Fibroblast of peridontal ligament (primary cell): Measurements from ENCODE around the gene MICAL2.

Experiments used
- DNase-seq: peaks from one replicate; pipeline ENCODE4 v3.0.0-alpha.2; 2010; ENCODE audit errors: extremely low read depth

Gene MICAL2

DNA sequence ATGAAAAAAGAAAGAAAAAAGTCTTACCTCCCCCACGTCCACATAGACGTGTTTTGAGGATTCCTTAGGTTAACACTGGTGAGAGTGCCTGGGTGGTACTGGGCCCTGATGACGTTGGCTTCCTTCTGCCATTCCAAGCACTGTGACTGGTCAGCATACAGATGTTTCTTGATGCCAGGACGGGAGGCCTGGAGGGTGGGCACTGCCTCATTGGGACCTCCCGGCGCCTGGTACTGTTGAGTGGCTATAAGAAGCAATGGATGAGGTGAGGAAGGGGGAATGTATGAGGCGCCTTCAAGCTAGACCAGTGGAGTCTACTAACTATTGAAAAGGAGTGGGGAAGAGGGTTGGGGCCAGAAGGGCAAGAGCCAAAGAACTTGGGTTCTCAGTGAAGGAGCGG, 45.3 kb downstream of the MICAL2 start:
- DNase-seq, result no peak

- DNase-seq, result peak; percentile 71
Measured at GRCh38 chr11:12156301-12157140, 46.1 kb downstream of the MICAL2 start.

- peak; percentile 96 for DNase-seq
Measured at GRCh38 chr11:12157241-12157661, 46.9 kb downstream of the MICAL2 start.

GRCh38 chr11:12158909-12159308, 48.5 kb downstream of the MICAL2 start:
- DNase-seq, result no peak

DNA sequence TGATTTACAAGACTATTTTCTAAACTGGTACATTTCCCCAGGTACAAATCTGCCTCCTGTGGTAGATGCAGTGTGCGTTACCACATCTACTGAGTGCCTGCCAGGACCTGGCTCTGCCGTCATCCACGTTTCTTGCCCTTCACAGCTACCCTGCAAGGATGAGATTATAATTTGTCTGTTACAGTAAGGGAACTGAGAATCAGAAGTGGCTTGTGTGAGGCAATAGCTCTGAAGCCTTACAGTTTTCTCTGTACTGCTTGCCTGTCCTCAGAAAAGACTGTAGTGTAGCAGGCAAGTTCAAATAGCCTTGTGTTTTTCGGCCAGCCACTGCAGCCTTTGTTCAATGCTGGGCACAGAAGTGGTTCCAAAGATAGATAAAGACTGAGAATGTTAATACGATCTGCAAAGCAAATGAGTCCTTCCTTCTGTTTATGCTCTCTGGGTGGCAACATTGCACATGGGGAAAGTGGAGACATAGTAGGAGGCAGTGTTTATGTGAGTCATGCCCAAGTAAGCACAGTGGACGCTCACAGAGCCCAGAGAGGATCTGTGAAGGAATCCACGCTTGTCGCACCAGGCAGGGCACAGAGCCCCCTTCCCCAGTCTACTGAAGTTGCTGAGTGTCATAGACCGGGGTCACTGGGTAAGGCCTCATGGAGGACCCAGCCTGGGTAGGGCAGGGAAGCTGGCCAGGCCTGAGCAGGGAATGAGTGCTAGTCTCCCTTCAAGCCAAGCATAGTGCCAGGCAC, 49.1 kb downstream of the MICAL2 start:
- DNase-seq, result peak; percentile 96

DNA sequence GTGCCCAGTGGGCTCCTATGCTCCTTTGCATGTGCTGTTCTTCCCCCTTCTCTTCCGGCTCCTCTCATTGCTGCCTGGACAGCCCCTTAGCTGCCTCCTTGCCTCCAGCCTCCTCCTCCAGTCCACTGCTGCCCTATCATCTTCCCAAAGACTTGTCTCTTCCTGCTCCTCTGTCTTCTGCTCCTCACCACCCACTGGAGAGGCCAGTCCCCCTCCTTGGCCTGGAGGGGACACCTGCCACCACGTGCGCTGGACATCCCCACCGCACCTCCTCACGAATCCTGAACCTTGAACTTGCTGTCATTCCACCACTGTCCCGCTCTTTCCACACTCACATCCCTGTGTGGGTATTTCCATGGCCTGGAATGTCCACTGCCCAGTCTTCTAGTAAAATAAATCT, 49.8 kb downstream of the MICAL2 start:
- no peak for DNase-seq

DNA sequence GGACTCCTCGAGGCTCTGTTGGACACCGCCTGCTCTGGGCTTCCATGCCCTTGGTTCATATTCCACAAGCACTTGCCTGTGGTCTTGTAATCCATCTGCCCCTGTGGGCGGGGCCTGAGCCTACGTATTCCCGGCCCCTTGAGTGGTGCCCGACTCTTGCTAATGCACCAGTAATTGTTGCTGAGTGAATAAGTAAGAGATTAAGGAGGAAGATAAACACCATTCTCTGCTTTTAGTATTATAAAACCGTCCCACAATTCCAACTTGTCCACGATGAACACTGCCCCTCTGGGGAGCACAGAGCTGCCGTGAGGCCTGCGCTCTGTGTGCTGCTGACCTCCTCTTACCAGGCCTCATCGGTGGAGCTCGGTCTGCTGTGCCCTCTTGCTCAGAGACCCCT, 50.3 kb downstream of the MICAL2 start:
- peak; percentile 60 for DNase-seq

GRCh38 chr11:12161137-12161536, 50.7 kb downstream of the MICAL2 start:
- DNase-seq, result no peak

- DNase-seq, result no peak
Measured at GRCh38 chr11:12161603-12162350, 51.4 kb downstream of the MICAL2 start.

- no peak for DNase-seq
Measured at GRCh38 chr11:12162652-12163051, 52.3 kb downstream of the MICAL2 start.

DNA sequence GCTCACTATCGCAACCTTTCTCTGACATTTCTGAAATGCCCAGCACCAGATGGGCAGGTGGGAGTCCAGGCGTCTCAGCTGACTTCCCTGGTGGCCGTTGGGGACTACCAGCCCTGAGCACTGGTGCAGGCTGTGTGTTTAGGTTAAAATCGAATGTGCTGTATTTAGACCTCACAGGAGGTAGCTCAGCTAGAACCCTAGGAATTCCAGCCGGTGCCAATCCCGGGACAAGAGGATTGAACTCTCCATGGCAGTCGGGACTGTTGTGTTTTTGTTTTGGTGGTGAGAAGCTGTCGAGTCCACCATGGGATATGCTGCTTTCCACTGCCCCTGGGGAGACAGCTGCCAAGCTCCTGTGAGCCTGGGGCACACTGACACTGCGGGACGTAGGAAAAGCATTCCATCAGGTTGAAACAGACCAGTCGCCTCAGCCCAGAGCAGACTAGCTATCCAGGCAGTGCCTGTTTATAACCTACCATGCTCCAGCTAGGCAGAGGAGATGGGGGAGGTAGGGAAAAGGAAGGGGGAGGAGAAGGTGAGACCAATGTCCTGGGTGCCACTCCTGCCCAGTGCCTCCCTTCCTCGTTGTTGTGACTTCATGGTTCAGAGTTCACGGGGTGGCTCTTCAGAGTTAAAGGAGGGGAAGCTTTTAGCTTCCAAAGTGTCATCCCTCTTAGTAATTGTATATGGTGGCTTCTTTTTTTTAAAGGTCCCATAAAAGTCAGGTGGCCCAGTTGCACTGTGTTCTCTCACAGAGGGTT, 53.0 kb downstream of the MICAL2 start:
- peak; percentile 69 for DNase-seq

GRCh38 chr11:12164061-12165014, 53.9 kb downstream of the MICAL2 start:
- peak; percentile 64 for DNase-seq

DNA sequence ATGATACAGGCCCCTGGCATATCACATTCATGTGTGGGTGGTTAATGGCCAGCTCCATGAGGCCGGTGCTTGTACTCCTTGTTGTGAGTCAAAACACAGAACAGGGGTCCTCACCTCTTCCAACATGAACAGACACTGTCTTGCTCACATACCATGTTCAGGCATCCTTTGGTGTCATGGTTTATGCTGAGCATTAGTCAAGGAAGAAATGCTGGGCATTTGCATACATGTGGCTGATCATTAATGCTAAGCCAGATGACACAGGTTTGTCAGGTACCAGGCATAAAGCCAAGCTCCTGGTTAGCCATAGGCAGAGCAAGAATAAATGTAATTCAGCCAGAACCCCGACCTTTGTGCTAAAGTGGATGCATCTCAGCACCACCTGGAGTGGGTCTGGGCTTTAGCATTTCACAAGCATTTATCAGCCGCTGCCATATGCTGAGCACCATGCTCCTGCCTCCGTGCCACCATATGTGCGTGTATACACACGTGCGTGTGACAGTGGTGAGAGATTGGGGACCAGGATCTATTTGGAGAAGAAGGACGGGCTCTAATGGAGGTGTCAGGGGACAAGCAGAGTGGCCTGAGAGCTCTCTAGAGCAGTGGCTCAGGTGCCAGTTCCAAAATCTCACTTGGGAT, 55.0 kb downstream of the MICAL2 start:
- no peak for DNase-seq

GRCh38 chr11:12166299-12167060, 56.1 kb downstream of the MICAL2 start:
- DNase-seq, result no peak

GRCh38 chr11:12167061-12168000, 56.9 kb downstream of the MICAL2 start:
- DNase-seq, result peak; percentile 66

DNA sequence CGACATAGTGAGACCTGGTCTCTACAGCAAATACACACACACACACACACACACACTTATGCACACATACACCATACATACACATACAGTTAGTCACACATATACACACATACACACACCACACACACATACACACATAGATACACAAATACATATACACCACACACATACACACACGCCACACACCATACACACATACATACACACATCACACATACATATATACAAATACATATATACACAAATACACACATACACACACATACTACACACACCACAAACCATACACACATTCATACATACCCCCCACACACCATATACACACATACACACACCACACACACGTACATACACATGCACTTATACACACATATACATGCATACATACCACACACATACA, 57.7 kb downstream of the MICAL2 start:
- DNase-seq, result no peak

GRCh38 chr11:12169822-12170221, 59.4 kb downstream of the MICAL2 start:
- DNase-seq, result no peak

DNA sequence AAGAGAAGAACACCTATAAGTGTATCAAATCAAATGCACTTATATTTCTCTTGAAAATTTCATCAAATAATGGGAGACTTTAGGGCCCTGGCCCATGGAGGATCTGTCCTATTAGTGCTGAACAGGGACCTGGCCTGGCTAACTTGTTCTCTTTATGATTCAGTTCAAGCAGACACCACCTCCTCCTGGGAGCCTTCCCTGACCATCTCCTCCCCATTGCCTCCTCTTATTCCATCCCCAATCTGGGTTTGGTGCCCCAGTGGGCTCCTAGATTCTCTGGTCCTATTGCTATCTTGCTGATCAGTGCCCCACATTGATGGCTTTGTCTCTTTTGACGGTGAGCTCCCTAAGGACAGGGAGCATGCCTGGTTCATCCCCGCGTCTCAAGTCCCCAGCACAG, 60.1 kb downstream of the MICAL2 start:
- no peak for DNase-seq
